Transverse colon (tissue), 4 donors: ENCODE results near the gene LYPD3. TPM values are rescaled to one million over a fixed set of nuclear protein-coding genes. Genes with fewer than 3 reads are reported as not detected.
A peak's percentile ranks its signal among the peaks of the same experiment; 100 is the strongest.

Experiments
- DNase-seq: peaks from one replicate; pipeline ENCODE4 v3.0.0-alpha.2; 2019
- H3K27ac ChIP-seq, 4 donors: fragments of 200-600 bp; sonication (generic); 2 replicates each; pipeline ENCODE4 v1.5.1; 2016 to 2018; ENCODE audit warnings: inconsistent platforms in 4 of 4
- H3K27me3 ChIP-seq: fragments of 200-600 bp; sonication (generic); 2 replicates; pipeline ENCODE4 v1.5.1; 2017; ENCODE audit warnings: inconsistent platforms
- H3K36me3 ChIP-seq, 4 donors: fragments of 200-600 bp; sonication (generic); 2 replicates each; pipeline ENCODE4 v1.5.1; 2017 to 2019; ENCODE audit warnings: inconsistent platforms in 4 of 4
- H3K4me1 ChIP-seq, 4 donors: fragments of 200-600 bp; sonication (generic); 2 replicates each; pipeline ENCODE4 v1.5.1; 2017 to 2020; ENCODE audit warnings: inconsistent platforms in 4 of 4
- H3K4me3 ChIP-seq, 4 donors: fragments of 200-600 bp; sonication (generic); 1 replicate in 1 of 4; 2 replicates in 3 of 4; pipeline versions ENCODE4 v1.5.1 to v1.6.1; 2017 to 2019; ENCODE audit warnings: inconsistent platforms in 4 of 4
- H3K9me3 ChIP-seq, 2 donors: fragments of 200-600 bp; sonication (generic); 2 replicates each; pipeline ENCODE4 v1.5.1; 2017 to 2019; ENCODE audit warnings: inconsistent platforms in 2 of 2
- CTCF ChIP-seq, 5 experiments: fragments of 200-600 bp in 3 of 5; fragments of 450-650 bp in 2 of 5; sonication (generic) in 3 of 5; IDR thresholded peaks; 1 replicate in 2 of 5; 2 replicates in 3 of 5; pipeline ENCODE4 v1.5.1; 2016 to 2017; ENCODE audit warnings: antibody characterized with exemption in 5 of 5, inconsistent platforms in 3 of 5, mild to moderate bottlenecking in 2 of 5, moderate library complexity in 1 of 5
- EP300 ChIP-seq: sonication (generic); formaldehyde crosslinking; IDR thresholded peaks from one replicate; pipeline ENCODE4 v1.6.1; 2017; ENCODE audit warnings: antibody characterized with exemption, low read depth
- POLR2A ChIP-seq: fragments of 450-650 bp; IDR thresholded peaks from one replicate; pipeline ENCODE4 v1.6.1; 2016; ENCODE audit warnings: antibody characterized with exemption, mild to moderate bottlenecking, moderate library complexity
- POLR2AphosphoS5 ChIP-seq, 3 donors: sonication (generic); formaldehyde crosslinking; IDR thresholded peaks; one replicate each; pipeline ENCODE4 v1.6.1; 2016; ENCODE audit warnings: antibody characterized with exemption in 3 of 3
- WGBS, 2 donors: methylation state at CpG; one replicate each; pipeline ENCODE4 v1.1.5; 2018; ENCODE audit warnings: low coverage in 1 of 2; 5-methylcytosine and 5-hydroxymethylcytosine counted together
- in situ Hi-C, 4 donors: fragments of 200-750 bp; cut with MboI; loops; one replicate each; pipeline versions ENCODE4 v1.15.0 to v1.15.1; 2017; ENCODE audit warnings: low sequenced_read_pairs in 3 of 4, low pct_ligation_motif_present in 1 of 4, low pct_unique_long_range_greater_than_20kb in 1 of 4
- intact Hi-C: fragments of 100-400 bp; cut with DNase I; formaldehyde crosslinking; loops from one replicate; pipeline ENCODE4 v1.15.1; 2023; ENCODE audit warnings: low total_unique reads
- total RNA-seq, 4 donors: library from RNA; depleted of rRNA; stranded (reverse); fragments of >200 nt; gene quantifications; one replicate each; pipeline ENCODE4 v1.1.0, GENCODE V29; 2016

LYPD3 gene
- total RNA-seq, 4 donors from 2014 or later, result 2.2 TPM; not detected in 3

GRCh38 chr19:43430976-43431375, 34.4 kb downstream of the LYPD3 start:
- no peaks in the 10 kb centered on the region for H3K27me3 ChIP-seq
- 73 to 74% methylated on average over 8 to 9 of the region's 9 CpGs for WGBS, 2 donors
- DNase-seq, result no peak
- intact Hi-C loops (no loop called here), in situ Hi-C loops (loop anchor here in 1 of 4 donors (25.0 kb wide), 1 partner anchor 381 kb away; the partner anchor contains the start of gene LYPD5)
- no peaks in the 10 kb centered on the region for H3K36me3 ChIP-seq
- H3K9me3 ChIP-seq, result no peaks in the 10 kb centered on the region
- no peak overlapping the region for H3K4me3 ChIP-seq
- peak overlapping the region in 2 of 4 donors; percentile 58 to 76 for H3K27ac ChIP-seq
- TF ChIP-seq EP300 (no peak), POLR2AphosphoS5 (IDR thresholded peaks at IDR 0.05) (no peak), POLR2A (no peak), CTCF (IDR thresholded peaks at IDR 0.05) (no peak)
- H3K4me1 ChIP-seq, result peaks cover 4 to 31% (median 22%) of the 10 kb centered on the region in 4 donors

- Histone ChIP-seq H3K27me3 (no peaks in the 10 kb centered on the region), H3K4me1 (peaks cover 4 to 38% (median 29%) of the 10 kb centered on the region in 4 donors), H3K36me3 (no peaks in the 10 kb centered on the region), H3K27ac (peak overlapping the region in 3 of 4 donors; percentile 50 to 76 (median 58)), H3K4me3 (no peak overlapping the region), H3K9me3 (no peaks in the 10 kb centered on the region)
- TF ChIP-seq EP300, result no peak
- peak in 1 of 3 donors; percentile 12 for TF ChIP-seq POLR2AphosphoS5 (IDR thresholded peaks at IDR 0.05)
- TF ChIP-seq CTCF (IDR thresholded peaks at IDR 0.05), result peak in 2 of 5 experiments; percentile 15 to 22
- in situ Hi-C loops, result loop anchor here in 1 of 4 donors (25.0 kb wide), 1 partner anchor 382 kb away; the partner anchor contains the start of gene LYPD5
- intact Hi-C loops, result no loop called here
- DNase-seq, result peak; percentile 28
- WGBS, 2 donors, result 28 to 34% methylated on average over 3 to 6 of the region's 6 CpGs
Observed at GRCh38 chr19:43430142-43430710, 35.2 kb downstream of the LYPD3 start.

- no peak for TF ChIP-seq EP300
- WGBS, 2 donors, result 71 to 87% methylated on average over 6 to 7 of the region's 7 CpGs
Observed at GRCh38 chr19:43429395-43429794, 36.0 kb downstream of the LYPD3 start.

GRCh38 chr19:43425567-43426392, 39.6 kb downstream of the LYPD3 start:
- Histone ChIP-seq H3K4me3 (no peak overlapping the region), H3K9me3 (no peaks in the 10 kb centered on the region), H3K27ac (peak overlapping the region; percentile 69 to 85 (median 75)), H3K36me3 (no peaks in the 10 kb centered on the region), H3K4me1 (peaks cover 4 to 36% (median 28%) of the 10 kb centered on the region in 4 donors), H3K27me3 (no peaks in the 10 kb centered on the region)
- WGBS, 2 donors, result 4 to 25% methylated on average over 4 to 8 of the region's 8 CpGs
- in situ Hi-C loops (loop anchor here in 1 of 4 donors (25.0 kb wide), 1 partner anchor 387 kb away; the partner anchor contains the start of gene LYPD5), intact Hi-C loops (no loop called here)
- peak; percentile 92 for DNase-seq
- no peak for TF ChIP-seq EP300
- peak; percentile 38 to 69 (median 41) for TF ChIP-seq CTCF (IDR thresholded peaks at IDR 0.05)
- peak in 2 of 3 donors; percentile 40 to 51 for TF ChIP-seq POLR2AphosphoS5 (IDR thresholded peaks at IDR 0.05)

More at GRCh38 chr19:43429395-43429794, 36.0 kb downstream of the LYPD3 start:
- H3K4me3 ChIP-seq, result no peak overlapping the region
- peaks cover 4 to 42% (median 31%) of the 10 kb centered on the region in 4 donors for H3K4me1 ChIP-seq
- no peaks in the 10 kb centered on the region for H3K9me3 ChIP-seq
- no peaks in the 10 kb centered on the region for H3K36me3 ChIP-seq
- in situ Hi-C loops (loop anchor here in 1 of 4 donors (25.0 kb wide), 1 partner anchor 383 kb away; the partner anchor contains the start of gene LYPD5), intact Hi-C loops (no loop called here)
- DNase-seq, result no peak
- H3K27me3 ChIP-seq, result no peaks in the 10 kb centered on the region
- H3K27ac ChIP-seq, result peak overlapping the region in 1 of 4 donors; percentile 76
